ENCODE results near the gene LRMDA. TPM values are rescaled to one million over a fixed set of nuclear protein-coding genes. Genes with fewer than 3 reads are reported as not detected.

Gene LRMDA
- total and polyA plus RNA-seq, 2 of the 8 experiments (the other 6 are each of a cell fraction or from before 2014, with no cell fraction given) = 0.86 to 2.8 TPM

- Histone ChIP-seq H2AFZ (ENCODE audit: low read length) (no peak overlapping the region), H3K4me2 (ENCODE audit: insufficient read depth in 1 of 2, low read depth in 2 of 2, low read length in 2 of 2) (no peak overlapping the region), H4K8ac (ENCODE audit: extremely low read depth, insufficient read depth, low read length) (no peak overlapping the region), H3K4me1 (replicated peaks in 1 of 4; ENCODE audit: control insufficient read depth in 3 of 4, insufficient read depth in 4 of 4, low read length in 3 of 4) (peaks cover 0 to 10% (median 3%) of the 10 kb centered on the region in 4 experiments; a peak in 3 of 7 replicates), H2BK20ac (ENCODE audit: low read length) (no peak overlapping the region), H3K18ac (ENCODE audit: extremely low read depth, low read length) (no peak overlapping the region), H3K23ac (ENCODE audit: insufficient read length) (no peak overlapping the region), H3K23me2 (ENCODE audit: low read depth, low read length) (no peaks in the 10 kb centered on the region), H3K36me3 (ENCODE audit: control insufficient read depth in 2 of 4, insufficient read depth in 4 of 4, low read length in 3 of 4) (no peaks in the 10 kb centered on the region), H3K27me3 (replicated peaks in 1 of 4; ENCODE audit: control insufficient read depth in 3 of 4, extremely low read depth in 1 of 4, insufficient read depth in 3 of 4, low read length in 3 of 4) (peaks cover 0 to 2% (median 0%) of the 10 kb centered on the region in 4 experiments; a peak in 1 of 7 replicates), H3K79me2 (ENCODE audit: control insufficient read depth in 1 of 2, insufficient read depth in 2 of 2, low read length in 2 of 2) (no peaks in the 10 kb centered on the region), H3K9ac (replicated peaks in 1 of 4; ENCODE audit: extremely low read depth in 1 of 4, low read depth in 3 of 4, low read length in 3 of 4) (no peak overlapping the region), H3K4ac (replicated peaks; ENCODE audit: insufficient read length, low read depth, low read length) (no peak overlapping the region), H2BK12ac (ENCODE audit: low read depth, low read length) (no peak overlapping the region), H2BK15ac (ENCODE audit: low read length) (no peak overlapping the region), H3K56ac (replicated peaks; ENCODE audit: insufficient read length, low read depth, low read length) (no peak overlapping the region), H2BK120ac (replicated peaks; ENCODE audit: low read depth, low read length) (no peak overlapping the region), H3K14ac (ENCODE audit: insufficient read length) (no peak overlapping the region), H2BK5ac (ENCODE audit: low read depth, low read length) (no peak overlapping the region), H3K9me3 (ENCODE audit: insufficient read depth in 2 of 2, low read depth in 1 of 2, low read length in 1 of 2) (no peaks in the 10 kb centered on the region), H3K4me3 (ENCODE audit: extremely low read depth in 1 of 4, insufficient read depth in 2 of 4, low read depth in 3 of 4, low read length in 4 of 4) (no peak overlapping the region), H4K20me1 (replicated peaks in 1 of 2; ENCODE audit: control insufficient read depth in 1 of 2, insufficient read depth in 2 of 2, low read length in 2 of 2) (no peaks in the 10 kb centered on the region), H4K91ac (replicated peaks; ENCODE audit: insufficient read length, low read length) (no peak overlapping the region), H3K27ac (ENCODE audit: low read depth, low read length) (no peak overlapping the region), H4K5ac (ENCODE audit: insufficient read length, low read depth, low read length) (no peak overlapping the region), H3K79me1 (ENCODE audit: low read depth, low read length) (no peaks in the 10 kb centered on the region), H2AK5ac (ENCODE audit: low read depth, low read length) (no peak overlapping the region)
- ChIA-PET POLR2A (ENCODE audit: partially characterized antibody) (no interaction called here), CTCF (ENCODE audit: partially characterized antibody) (interaction anchor here (0.9 to 1.5 kb wide), 2 partner anchors 8 to 18 kb away, joined by 3 to 4 read pairs; no protein-coding TSS in a partner anchor)
- WGBS, 2 experiments (ENCODE audit: extremely low coverage in 1 of 2, insufficient coverage in 1 of 2, insufficient read length in 1 of 2, insufficient replicate concordance in 2 of 2, low coverage in 1 of 2, low lambda C conversion rate in 2 of 2, missing lambda C conversion rate in 1 of 2) = 90% methylated on average over 4 of the region's 4 CpGs; no CpG with 5 or more reads in 1 of the 2 experiments
- no peak for DNase-seq (ENCODE audit: low read depth in 1 of 2, low spot score in 2 of 2)
- TF ChIP-seq HDAC2 (IDR thresholded peaks at IDR 0.05; ENCODE audit: borderline replicate concordance in 1 of 2, low read depth in 2 of 2, low read length in 2 of 2) (no peak), SP2 (IDR thresholded peaks at IDR 0.05; ENCODE audit: low read length) (no peak), KDM4A (IDR thresholded peaks at IDR 0.05; ENCODE audit: low read depth, low read length, severe bottlenecking) (no peak), PHF8 (conservative IDR thresholded peaks at IDR 0.05; ENCODE audit: low read depth, low read length) (no peak), NRF1 (IDR thresholded peaks at IDR 0.05; ENCODE audit: low read depth, low read length) (no peak), SAP30 (IDR thresholded peaks at IDR 0.05; ENCODE audit: insufficient read depth, insufficient replicate concordance, low read length) (no peak), RFX5 (IDR thresholded peaks at IDR 0.05; ENCODE audit: borderline replicate concordance, low read depth, low read length) (no peak), SRF (IDR thresholded peaks at IDR 0.05; ENCODE audit: low read depth, low read length) (no peak), POLR2A (IDR thresholded peaks at IDR 0.05; ENCODE audit: control extremely low read depth in 1 of 2, low read depth in 2 of 2, low read length in 2 of 2) (no peak), EP300 (IDR thresholded peaks at IDR 0.05; ENCODE audit: borderline replicate concordance in 1 of 2, low read depth in 2 of 2, low read length in 2 of 2) (no peak), RAD21 (IDR thresholded peaks at IDR 0.05 in 1 of 2, conservative IDR thresholded peaks at IDR 0.05 in 1 of 2; ENCODE audit: low read depth in 2 of 2, low read length in 2 of 2) (no peak)
- TF ChIP-seq, protein P1, sequence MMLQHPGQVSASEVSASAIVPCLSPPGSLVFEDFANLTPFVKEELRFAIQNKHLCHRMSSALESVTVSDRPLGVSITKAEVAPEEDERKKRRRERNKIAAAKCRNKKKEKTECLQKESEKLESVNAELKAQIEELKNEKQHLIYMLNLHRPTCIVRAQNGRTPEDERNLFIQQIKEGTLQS (IDR thresholded peaks at IDR 0.05; ENCODE audit: insufficient read depth, low read depth, low read length) = no peak
- FAIRE-seq = no peak
These were observed 865.9 kb downstream of the LRMDA start for GRCh38 chr10:76297358-76297757.
